ENCODE measurements around the gene ZNF823. TPM values are rescaled to one million over a fixed set of nuclear protein-coding genes. Genes with fewer than 3 reads are reported as not detected.
"Not testable (repeated sequence)": the region's sequence is repeated elsewhere in the genome, so short reads cannot be mapped to it uniquely, and the experiment has no call there.

Gene ZNF823
- polyA plus RNA-seq, 2 donors: 6.6 to 9.5 TPM

DNA sequence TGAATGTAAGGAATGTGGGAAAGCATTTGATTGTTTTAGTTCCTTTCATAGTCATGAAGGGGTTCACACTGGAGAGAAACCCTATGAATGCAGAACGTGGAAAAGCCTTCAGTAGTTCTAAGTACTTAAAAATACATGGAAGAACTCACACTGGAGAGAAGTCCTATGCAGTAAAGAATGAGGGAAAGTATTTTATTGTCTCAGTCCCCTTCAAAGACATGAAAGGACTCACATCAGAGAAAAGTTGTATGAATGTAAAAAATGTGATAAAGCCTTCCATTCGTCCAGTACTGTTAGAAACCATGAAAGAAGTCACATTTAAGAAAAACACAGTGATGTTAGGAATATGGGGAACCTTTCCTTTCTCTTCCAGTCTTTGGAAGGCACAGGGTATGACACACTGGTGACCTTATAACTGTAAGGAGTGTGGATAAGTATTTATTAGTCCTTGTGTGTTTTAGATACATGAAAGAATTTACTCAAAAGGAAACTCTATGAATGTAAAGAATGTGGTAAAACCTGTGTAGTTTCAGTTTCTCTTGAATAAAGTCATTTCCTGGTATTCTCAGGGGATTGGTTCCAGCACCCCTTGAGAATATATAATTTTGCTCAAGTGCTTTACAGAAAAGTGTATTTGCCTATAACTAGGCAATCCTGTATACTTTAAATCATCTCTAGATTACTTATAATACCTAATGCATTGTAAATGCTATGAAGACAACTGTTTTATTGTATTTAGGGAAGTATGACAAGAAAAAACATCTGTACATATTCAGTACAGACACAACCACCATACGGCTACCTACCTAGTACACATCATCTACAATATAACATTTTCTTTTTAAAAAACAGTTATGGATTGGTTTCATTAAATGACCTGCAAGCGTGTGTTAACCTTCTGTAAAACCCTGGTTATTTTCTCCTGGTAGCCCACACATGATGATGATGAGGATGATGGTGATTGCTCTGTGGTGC is 52.8 kb downstream of the ZNF823 start:
- no peaks in the 10 kb centered on the region for H3K4me1 ChIP-seq (ENCODE audit: control insufficient read depth in 2 of 2, insufficient read depth in 2 of 2, low read length in 1 of 2)
- no peak overlapping the region for H3K4me3 ChIP-seq (ENCODE audit: low read depth in 1 of 2, low read length in 2 of 2)
- peaks cover 0 to 5% of the 10 kb centered on the region in 2 donors for H3K9me3 ChIP-seq (ENCODE audit: control insufficient read depth in 2 of 2, insufficient read depth in 1 of 2, low read depth in 1 of 2, low read length in 1 of 2)
- H3K36me3 ChIP-seq (ENCODE audit: control insufficient read depth in 2 of 2, insufficient read depth in 2 of 2, low read length in 1 of 2): peaks cover 0 to 2% of the 10 kb centered on the region in 2 donors
- H3K27ac ChIP-seq (ENCODE audit: low read depth in 2 of 2, low read length in 1 of 2): no peak overlapping the region
- no peaks in the 10 kb centered on the region for H3K27me3 ChIP-seq (ENCODE audit: control insufficient read depth in 1 of 2, insufficient read depth in 2 of 2, low read length in 2 of 2)
- 85 to 88% methylated on average over 4 of the region's 4 CpGs for WGBS, 2 donors

DNA sequence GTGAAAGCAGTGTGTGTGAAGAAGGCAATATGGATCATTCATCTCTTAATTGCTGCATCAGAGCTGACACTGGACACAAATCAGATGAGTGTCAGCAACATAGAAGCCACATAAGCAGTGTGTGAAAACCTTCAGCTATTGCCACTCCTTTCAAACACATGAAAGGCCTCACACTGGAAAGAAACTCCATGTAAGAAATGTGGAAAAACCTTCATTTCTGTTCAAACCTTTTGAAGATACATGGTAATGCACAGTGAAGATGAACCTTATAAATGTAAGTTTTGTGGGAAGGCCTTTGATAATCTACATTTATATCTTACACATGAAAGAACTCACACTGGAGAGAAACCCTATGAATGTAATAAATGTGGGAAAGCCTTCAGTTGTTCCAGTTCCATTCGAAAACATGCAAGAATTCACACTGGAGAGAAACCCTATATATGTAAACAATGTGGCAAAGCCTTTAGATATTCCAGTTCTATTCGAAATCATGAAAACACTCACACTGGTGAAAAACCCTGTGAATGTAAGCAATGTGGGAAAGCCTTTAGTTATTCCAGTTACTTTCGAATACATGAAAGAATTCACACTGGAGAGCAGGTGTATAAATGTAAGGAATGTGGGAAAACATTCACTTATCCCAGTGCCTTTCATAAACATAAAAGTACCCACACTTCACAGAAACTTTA is 53.6 kb downstream of the ZNF823 start:
- Histone ChIP-seq H3K36me3 (ENCODE audit: control insufficient read depth in 2 of 2, insufficient read depth in 2 of 2, low read length in 1 of 2) (peaks cover 0 to 2% of the 10 kb centered on the region in 2 donors), H3K4me1 (ENCODE audit: control insufficient read depth in 2 of 2, insufficient read depth in 2 of 2, low read length in 1 of 2) (no peaks in the 10 kb centered on the region), H3K27me3 (ENCODE audit: control insufficient read depth in 1 of 2, insufficient read depth in 2 of 2, low read length in 2 of 2) (no peaks in the 10 kb centered on the region), H3K4me3 (ENCODE audit: low read depth in 1 of 2, low read length in 2 of 2) (no peak overlapping the region), H3K27ac (ENCODE audit: low read depth in 2 of 2, low read length in 1 of 2) (no peak overlapping the region), H3K9me3 (ENCODE audit: control insufficient read depth in 2 of 2, insufficient read depth in 1 of 2, low read depth in 1 of 2, low read length in 1 of 2) (peaks cover 0 to 9% of the 10 kb centered on the region in 2 donors)
- 87 to 91% methylated on average over 3 of the region's 3 CpGs for WGBS, 2 donors

DNA sequence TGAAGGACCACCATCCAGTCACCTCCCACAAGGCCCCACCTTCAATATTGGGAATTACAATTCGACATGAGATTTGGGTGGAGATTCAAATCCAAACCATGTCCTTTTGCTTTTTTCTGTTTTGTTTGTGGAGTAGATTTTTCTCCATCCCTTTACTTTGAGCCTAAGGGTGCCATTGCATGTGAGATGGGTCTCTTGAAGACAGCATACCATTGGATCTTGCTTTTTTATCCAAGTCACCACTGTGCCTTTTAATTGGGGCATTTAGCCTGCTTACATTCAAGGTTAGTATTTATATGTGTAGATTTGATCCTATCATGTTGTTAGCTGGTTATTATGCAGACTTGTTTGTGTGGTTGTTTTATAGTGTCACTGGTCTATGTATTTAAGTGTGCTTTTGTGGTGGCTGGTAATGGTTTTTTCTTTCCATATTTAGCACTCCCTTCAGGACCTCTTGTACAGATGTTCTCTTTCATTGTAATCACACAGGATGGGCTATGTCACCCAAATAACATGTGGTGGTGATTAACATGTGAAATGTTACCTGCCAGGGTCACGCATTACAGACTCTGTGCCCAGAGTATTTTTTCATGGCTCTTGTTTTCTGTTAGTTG is 58.0 kb downstream of the ZNF823 start:
- no peak overlapping the region for H3K4me3 ChIP-seq (ENCODE audit: low read depth in 1 of 2, low read length in 2 of 2)
- no peaks in the 10 kb centered on the region for H3K27me3 ChIP-seq (ENCODE audit: control insufficient read depth in 1 of 2, insufficient read depth in 2 of 2, low read length in 2 of 2)
- 93 to 94% methylated on average over 2 of the region's 2 CpGs for WGBS, 2 donors
- peaks cover 0 to 2% of the 10 kb centered on the region in 2 donors for H3K36me3 ChIP-seq (ENCODE audit: control insufficient read depth in 2 of 2, insufficient read depth in 2 of 2, low read length in 1 of 2)
- no peaks in the 10 kb centered on the region for H3K4me1 ChIP-seq (ENCODE audit: control insufficient read depth in 2 of 2, insufficient read depth in 2 of 2, low read length in 1 of 2)
- no peak overlapping the region for H3K27ac ChIP-seq (ENCODE audit: low read depth in 2 of 2, low read length in 1 of 2)
- H3K9me3 ChIP-seq (ENCODE audit: control insufficient read depth in 2 of 2, insufficient read depth in 1 of 2, low read depth in 1 of 2, low read length in 1 of 2): peaks cover 2 to 9% of the 10 kb centered on the region in 2 donors

DNA sequence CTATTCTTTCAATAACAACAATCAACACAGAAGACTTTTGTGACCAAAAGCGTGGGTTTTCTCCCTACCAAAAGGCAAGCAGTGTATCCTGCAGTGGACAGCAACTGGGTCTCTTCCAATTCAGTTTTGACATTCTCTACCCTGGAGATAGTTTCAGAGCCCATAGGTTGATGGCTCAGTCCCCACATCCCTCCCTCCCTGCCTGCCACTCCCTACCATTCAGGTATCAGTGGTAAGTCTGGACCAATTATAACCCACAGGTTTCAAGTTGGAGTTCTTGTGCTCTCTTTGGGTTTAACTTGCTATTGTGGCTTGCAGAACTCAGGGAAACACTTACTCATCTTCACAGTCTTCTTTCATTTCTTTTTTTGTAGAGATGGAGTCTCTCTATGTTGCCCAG is 60.2 kb downstream of the ZNF823 start:
- peaks cover 2 to 8% of the 10 kb centered on the region in 2 donors for H3K9me3 ChIP-seq (ENCODE audit: control insufficient read depth in 2 of 2, insufficient read depth in 1 of 2, low read depth in 1 of 2, low read length in 1 of 2)
- H3K36me3 ChIP-seq (ENCODE audit: control insufficient read depth in 2 of 2, insufficient read depth in 2 of 2, low read length in 1 of 2): no peaks in the 10 kb centered on the region
- no peak overlapping the region for H3K4me3 ChIP-seq (ENCODE audit: low read depth in 1 of 2, low read length in 2 of 2)
- WGBS, 2 donors: 94 to 95% methylated on average over 1 of the region's 1 CpG
- H3K27me3 ChIP-seq (ENCODE audit: control insufficient read depth in 1 of 2, insufficient read depth in 2 of 2, low read length in 2 of 2): no peaks in the 10 kb centered on the region
- no peak overlapping the region for H3K27ac ChIP-seq (ENCODE audit: low read depth in 2 of 2, low read length in 1 of 2)
- peaks cover 0 to 5% of the 10 kb centered on the region in 2 donors for H3K4me1 ChIP-seq (ENCODE audit: control insufficient read depth in 2 of 2, insufficient read depth in 2 of 2, low read length in 1 of 2)

DNA sequence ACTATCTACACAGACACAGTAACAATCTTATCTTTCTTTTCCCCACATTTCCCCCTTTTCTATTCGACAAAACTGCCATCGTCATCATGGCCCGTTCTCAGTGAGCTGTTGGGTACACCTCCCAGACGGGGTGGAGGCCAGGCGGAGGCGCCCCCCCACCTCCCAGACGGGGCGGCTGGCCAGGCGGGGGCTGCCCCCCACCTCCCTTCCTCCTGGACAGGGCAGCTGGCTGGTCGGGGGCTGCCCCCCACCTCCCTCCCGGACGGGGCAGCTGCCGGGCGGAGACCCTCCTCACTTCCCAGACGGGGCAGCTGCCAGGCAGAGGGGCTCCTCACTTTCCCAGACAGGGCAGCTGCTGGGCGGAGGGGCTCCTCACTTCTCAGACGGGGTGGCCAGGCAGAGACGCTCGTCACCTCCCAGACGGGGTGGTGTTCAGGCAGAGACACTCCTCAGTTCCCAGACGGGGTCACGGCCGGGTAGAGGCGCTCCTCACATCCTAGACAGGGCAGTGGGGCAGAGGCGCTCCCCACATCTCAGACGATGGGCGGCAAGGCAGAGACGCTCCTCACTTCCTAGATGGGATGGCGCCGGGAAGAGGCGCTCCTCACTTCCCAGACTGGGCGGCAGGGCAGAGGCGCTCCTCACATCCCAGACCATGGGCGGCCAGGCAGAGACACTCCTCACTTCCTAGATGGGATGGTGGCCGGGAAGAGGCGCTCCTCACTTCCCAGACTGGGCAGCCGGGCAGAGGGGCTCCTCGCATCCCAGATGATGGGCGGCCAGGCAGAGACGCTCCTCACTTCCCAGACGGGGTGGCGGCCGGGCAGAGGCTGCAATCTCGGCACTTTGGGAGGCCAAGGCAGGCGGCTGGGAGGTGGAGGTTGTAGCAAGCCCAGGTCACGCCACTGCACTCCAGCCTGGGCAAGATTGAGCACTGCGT is 61.8 kb downstream of the ZNF823 start:
- H3K4me1 ChIP-seq (ENCODE audit: control insufficient read depth in 2 of 2, insufficient read depth in 2 of 2, low read length in 1 of 2); H3K4me3 ChIP-seq (ENCODE audit: low read depth in 1 of 2, low read length in 2 of 2); H3K36me3 ChIP-seq (ENCODE audit: control insufficient read depth in 2 of 2, insufficient read depth in 2 of 2, low read length in 1 of 2); H3K27ac ChIP-seq (ENCODE audit: low read depth in 2 of 2, low read length in 1 of 2); H3K27me3 ChIP-seq (ENCODE audit: control insufficient read depth in 1 of 2, insufficient read depth in 2 of 2, low read length in 2 of 2); H3K9me3 ChIP-seq (ENCODE audit: control insufficient read depth in 2 of 2, insufficient read depth in 1 of 2, low read depth in 1 of 2, low read length in 1 of 2): not testable (repeated sequence)
- WGBS, 2 donors: 95% methylated on average over 37 to 43 of the region's 47 CpGs

DNA sequence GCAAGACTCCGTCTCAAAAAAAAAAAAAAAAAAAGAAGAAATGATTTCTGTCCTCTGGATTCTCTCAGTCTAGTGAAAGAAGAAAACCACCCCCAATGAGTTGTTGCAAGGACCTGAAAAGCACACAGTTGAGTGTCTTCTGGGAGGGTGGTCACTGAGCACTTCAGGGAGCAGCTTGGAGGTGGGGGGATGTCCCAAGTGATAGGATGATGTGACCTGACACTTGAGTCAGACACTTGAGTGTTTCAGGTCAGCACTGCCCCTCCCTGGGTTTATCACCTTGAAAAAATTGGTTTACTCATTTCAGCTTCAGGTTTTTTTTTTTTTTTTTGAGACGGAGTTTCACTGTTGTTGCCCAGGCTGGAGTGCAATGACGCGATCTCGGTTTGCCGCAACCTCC is 63.2 kb downstream of the ZNF823 start:
- H3K4me3 ChIP-seq (ENCODE audit: low read depth in 1 of 2, low read length in 2 of 2): no peak overlapping the region
- WGBS, 2 donors: 95 to 96% methylated on average over 6 of the region's 6 CpGs
- peaks cover 2 to 3% of the 10 kb centered on the region in 2 donors for H3K9me3 ChIP-seq (ENCODE audit: control insufficient read depth in 2 of 2, insufficient read depth in 1 of 2, low read depth in 1 of 2, low read length in 1 of 2)
- peaks cover 0 to 6% of the 10 kb centered on the region in 2 donors for H3K4me1 ChIP-seq (ENCODE audit: control insufficient read depth in 2 of 2, insufficient read depth in 2 of 2, low read length in 1 of 2)
- H3K27me3 ChIP-seq (ENCODE audit: control insufficient read depth in 1 of 2, insufficient read depth in 2 of 2, low read length in 2 of 2): no peaks in the 10 kb centered on the region
- no peaks in the 10 kb centered on the region for H3K36me3 ChIP-seq (ENCODE audit: control insufficient read depth in 2 of 2, insufficient read depth in 2 of 2, low read length in 1 of 2)
- no peak overlapping the region for H3K27ac ChIP-seq (ENCODE audit: low read depth in 2 of 2, low read length in 1 of 2)

DNA sequence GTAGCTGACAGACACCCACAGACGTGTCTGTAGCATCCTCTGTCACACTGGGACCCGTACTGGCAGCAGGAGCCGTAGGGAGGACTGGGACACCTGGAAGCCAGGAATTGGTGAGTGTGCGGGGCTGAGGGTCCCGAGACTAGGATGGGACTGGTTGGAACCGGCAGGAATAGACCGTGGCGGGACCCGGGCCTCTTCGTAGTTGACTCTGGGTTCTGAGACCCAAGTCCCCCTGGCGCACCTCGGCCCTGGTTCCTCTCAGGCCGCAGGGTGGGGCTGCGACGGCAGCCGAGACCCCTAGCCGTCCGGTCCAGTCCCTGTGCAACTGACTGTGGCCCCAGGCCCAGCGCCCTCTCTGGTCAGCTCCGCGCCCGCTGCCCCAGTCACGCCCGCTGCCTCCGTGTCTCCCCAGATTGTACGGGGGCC is 64.7 kb downstream of the ZNF823 start:
- no peaks in the 10 kb centered on the region for H3K27me3 ChIP-seq (ENCODE audit: control insufficient read depth in 1 of 2, insufficient read depth in 2 of 2, low read length in 2 of 2)
- peaks cover 0 to 6% of the 10 kb centered on the region in 2 donors for H3K4me1 ChIP-seq (ENCODE audit: control insufficient read depth in 2 of 2, insufficient read depth in 2 of 2, low read length in 1 of 2)
- peak overlapping the region in 1 of 2 donors; percentile 22 for H3K27ac ChIP-seq (ENCODE audit: low read depth in 2 of 2, low read length in 1 of 2)
- 14 to 19% methylated on average over 24 to 26 of the region's 26 CpGs for WGBS, 2 donors
- peak overlapping the region; percentile 9 to 37 for H3K4me3 ChIP-seq (ENCODE audit: low read depth in 1 of 2, low read length in 2 of 2)
- no peaks in the 10 kb centered on the region for H3K36me3 ChIP-seq (ENCODE audit: control insufficient read depth in 2 of 2, insufficient read depth in 2 of 2, low read length in 1 of 2)
- peaks cover 0 to 2% of the 10 kb centered on the region in 2 donors for H3K9me3 ChIP-seq (ENCODE audit: control insufficient read depth in 2 of 2, insufficient read depth in 1 of 2, low read depth in 1 of 2, low read length in 1 of 2)

DNA sequence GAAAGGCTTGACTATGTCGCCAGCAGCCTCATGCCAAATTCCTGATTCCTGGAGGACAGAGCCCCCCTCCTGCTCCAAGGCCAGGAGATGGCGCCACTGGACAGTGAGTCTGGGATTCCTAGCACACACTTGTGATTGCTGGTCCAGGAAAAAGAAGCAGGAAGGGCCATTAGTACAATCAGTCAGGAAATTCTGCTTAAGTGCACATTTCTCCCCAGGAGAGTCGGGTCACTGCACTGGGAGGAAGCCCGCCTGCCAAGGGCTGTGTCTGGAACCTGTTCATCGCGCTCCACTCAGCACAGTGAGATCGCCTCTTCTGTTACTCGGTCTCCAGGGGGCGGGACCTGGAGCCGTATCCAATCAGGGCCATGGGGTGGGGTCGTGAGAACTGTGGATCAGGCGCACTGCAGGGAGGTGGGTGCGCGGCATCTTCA is 65.1 kb downstream of the ZNF823 start:
- Histone ChIP-seq H3K4me3 (ENCODE audit: low read depth in 1 of 2, low read length in 2 of 2) (peak overlapping the region; percentile 9 to 37), H3K4me1 (ENCODE audit: control insufficient read depth in 2 of 2, insufficient read depth in 2 of 2, low read length in 1 of 2) (peaks cover 0 to 6% of the 10 kb centered on the region in 2 donors), H3K27me3 (ENCODE audit: control insufficient read depth in 1 of 2, insufficient read depth in 2 of 2, low read length in 2 of 2) (no peaks in the 10 kb centered on the region), H3K36me3 (ENCODE audit: control insufficient read depth in 2 of 2, insufficient read depth in 2 of 2, low read length in 1 of 2) (no peaks in the 10 kb centered on the region), H3K9me3 (ENCODE audit: control insufficient read depth in 2 of 2, insufficient read depth in 1 of 2, low read depth in 1 of 2, low read length in 1 of 2) (no peaks in the 10 kb centered on the region), H3K27ac (ENCODE audit: low read depth in 2 of 2, low read length in 1 of 2) (peak overlapping the region in 1 of 2 donors; percentile 22)
- WGBS, 2 donors: 5 to 8% methylated on average over 14 of the region's 14 CpGs

Data from esophagus (tissue), 2 donors.